G401 (cell line): ENCODE measurements around the gene AEBP1. TPM values are rescaled to one million over a fixed set of nuclear protein-coding genes. Genes with fewer than 3 reads are reported as not detected.
A peak's percentile ranks its signal among the peaks of the same experiment; 100 is the strongest.

Source experiments
- DNase-seq: peaks from one replicate; pipeline ENCODE4 v3.0.0-alpha.2; 2015; ENCODE audit warnings: low spot score
- in situ Hi-C: cut with HindIII; loops from 2 replicates; pipeline ENCODE4 v1.10.0; 2016; ENCODE audit warnings: low sequenced_read_pairs, mixed read lengths
- total RNA-seq: library from RNA; depleted of rRNA; stranded (reverse); fragments of >200 nt; shearing (Covaris generic); gene quantifications from 2 replicates; pipeline ENCODE4 v1.2.3, GENCODE V29; 2014

Gene AEBP1
- total RNA-seq, 1 experiment from 2014 or later: 0.27 TPM

- peak; percentile 96 for DNase-seq
- in situ Hi-C loops: no loop called here
Measured at GRCh38 chr7:44065431-44066110, 38.6 kb upstream of the AEBP1 start, which contains the start of gene PGAM2. TSS of gene PGAM2 (minus strand) at chr7:44065567. CDS start at chr7:44065529, 38 bp downstream.

- in situ Hi-C loops: no loop called here
- DNase-seq: no peak
Measured at GRCh38 chr7:44066111-44066460, 38.1 kb upstream of the AEBP1 start.

- in situ Hi-C loops: no loop called here
- DNase-seq: no peak
Measured at GRCh38 chr7:44066494-44067063, 37.6 kb upstream of the AEBP1 start.

- in situ Hi-C loops: no loop called here
- no peak for DNase-seq
Measured at GRCh38 chr7:44067064-44067951, 36.8 kb upstream of the AEBP1 start.

- no peak for DNase-seq
- in situ Hi-C loops: no loop called here
Measured at GRCh38 chr7:44068054-44068453, 36.1 kb upstream of the AEBP1 start.

GRCh38 chr7:44071726-44072363 lies 32.3 kb upstream of the AEBP1 start:
- in situ Hi-C loops: no loop called here

GRCh38 chr7:44072364-44073231 lies 31.5 kb upstream of the AEBP1 start:
- in situ Hi-C loops: no loop called here
- DNase-seq: peak; percentile 78

More at GRCh38 chr7:44071726-44072363, 32.3 kb upstream of the AEBP1 start:
- no peak for DNase-seq

GRCh38 chr7:44073664-44074348 lies 30.3 kb upstream of the AEBP1 start:
- DNase-seq: peak; percentile 48
- in situ Hi-C loops: no loop called here

- DNase-seq: no peak
- in situ Hi-C loops: no loop called here
Measured at GRCh38 chr7:44074349-44074695, 29.8 kb upstream of the AEBP1 start.

GRCh38 chr7:44075296-44076075 lies 28.7 kb upstream of the AEBP1 start:
- in situ Hi-C loops: no loop called here
- DNase-seq: no peak

- no peak for DNase-seq
- in situ Hi-C loops: no loop called here
Measured at GRCh38 chr7:44076101-44076895, 27.8 kb upstream of the AEBP1 start.

GRCh38 chr7:44077061-44077460 lies 27.1 kb upstream of the AEBP1 start:
- in situ Hi-C loops: no loop called here
- no peak for DNase-seq

GRCh38 chr7:44077681-44078091 lies 26.5 kb upstream of the AEBP1 start:
- DNase-seq: no peak
- in situ Hi-C loops: no loop called here

GRCh38 chr7:44078521-44078920 lies 25.6 kb upstream of the AEBP1 start:
- DNase-seq: no peak
- in situ Hi-C loops: no loop called here

- no peak for DNase-seq
- in situ Hi-C loops: no loop called here
Measured at GRCh38 chr7:44079331-44080021, 24.7 kb upstream of the AEBP1 start.

- DNase-seq: no peak
- in situ Hi-C loops: no loop called here
Measured at GRCh38 chr7:44080118-44080517, 24.0 kb upstream of the AEBP1 start.
